Measurements from ENCODE around the gene STC2. TPM values are rescaled to one million over a fixed set of nuclear protein-coding genes. Genes with fewer than 3 reads are reported as not detected.
A peak's percentile ranks its signal among the peaks of the same experiment; 100 is the strongest.

STC2 gene
- total RNA-seq, 1 experiment from 2014 or later, result 114 TPM

- DNase-seq, result no peak
- Histone ChIP-seq H3K4me1 (peaks cover 36% of the 10 kb centered on the region), H3K36me3 (peaks cover 25% of the 10 kb centered on the region), H3K27ac (no peak overlapping the region), H3K27me3 (no peaks in the 10 kb centered on the region), H3K9me3 (replicated peaks) (peaks cover 7% of the 10 kb centered on the region; the same call in 1 of the 2 replicates), H3K4me3 (no peak overlapping the region)
These were observed 16.2 kb downstream of the STC2 start for GRCh38 chr5:173311818-173312585.

GRCh38 chr5:173310861-173311785, 17.1 kb downstream of the STC2 start:
- DNase-seq, result no peak
- peaks cover 7% of the 10 kb centered on the region; the same call in 1 of the 2 replicates for H3K9me3 ChIP-seq (replicated peaks)
- H3K27me3 ChIP-seq, result no peaks in the 10 kb centered on the region
- peaks cover 29% of the 10 kb centered on the region for H3K4me1 ChIP-seq
- H3K4me3 ChIP-seq, result no peak overlapping the region
- no peak overlapping the region for H3K27ac ChIP-seq
- H3K36me3 ChIP-seq, result peaks cover 16% of the 10 kb centered on the region

- DNase-seq, result no peak
- peaks cover 8% of the 10 kb centered on the region for H3K36me3 ChIP-seq
- H3K27me3 ChIP-seq, result no peaks in the 10 kb centered on the region
- peaks cover 26% of the 10 kb centered on the region for H3K4me1 ChIP-seq
- H3K4me3 ChIP-seq, result no peak overlapping the region
- peaks cover 7% of the 10 kb centered on the region; the same call in 1 of the 2 replicates for H3K9me3 ChIP-seq (replicated peaks)
- H3K27ac ChIP-seq, result no peak overlapping the region
These were observed 17.9 kb downstream of the STC2 start for GRCh38 chr5:173310218-173310769.

DNA sequence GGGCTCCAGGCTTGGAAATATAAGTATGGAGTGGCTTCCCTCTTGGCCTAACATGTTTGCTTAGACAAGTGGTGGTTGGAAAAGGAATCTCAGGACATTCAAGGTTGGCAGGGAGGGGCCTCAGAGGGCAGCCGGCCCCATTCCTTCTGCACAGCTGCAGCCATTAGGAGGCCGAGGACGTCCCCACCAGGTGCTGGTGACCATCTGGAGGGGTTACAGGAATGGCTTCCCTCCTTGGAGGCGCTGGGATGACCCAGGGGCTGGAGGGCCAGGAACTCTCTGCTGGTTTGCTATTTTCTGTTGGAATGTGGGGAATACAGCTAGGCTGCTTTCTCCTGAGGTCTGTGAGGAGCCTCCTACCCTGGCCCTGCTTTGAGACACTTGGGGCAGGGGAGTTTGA, 18.5 kb downstream of the STC2 start:
- Histone ChIP-seq H3K4me1 (peaks cover 26% of the 10 kb centered on the region), H3K36me3 (peaks cover 2% of the 10 kb centered on the region), H3K27ac (no peak overlapping the region), H3K27me3 (no peaks in the 10 kb centered on the region), H3K9me3 (replicated peaks) (peaks cover 7% of the 10 kb centered on the region; the same call in 1 of the 2 replicates), H3K4me3 (no peak overlapping the region)
- no peak for DNase-seq

DNA sequence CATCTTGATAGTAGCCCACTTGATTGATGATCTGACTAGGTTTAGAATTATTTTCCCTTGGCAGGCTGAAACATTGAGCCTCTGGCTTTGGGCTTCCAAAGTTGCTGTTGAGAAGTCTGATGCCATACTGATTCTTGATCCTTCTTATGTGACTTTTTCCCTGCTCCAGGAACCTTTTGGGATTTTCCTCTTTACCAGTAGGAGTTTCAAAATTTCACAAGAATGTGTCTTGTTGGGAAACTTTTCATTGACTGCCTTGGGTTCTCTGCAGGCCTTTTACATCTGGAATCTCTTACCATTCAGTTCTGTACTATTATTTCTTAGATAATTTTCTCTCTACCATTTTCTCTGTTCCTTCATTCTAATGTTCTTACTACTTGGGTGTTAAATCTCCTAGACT, 20.0 kb downstream of the STC2 start:
- Histone ChIP-seq H3K4me1 (peaks cover 27% of the 10 kb centered on the region), H3K4me3 (no peak overlapping the region), H3K27me3 (no peaks in the 10 kb centered on the region), H3K9me3 (replicated peaks) (peaks cover 7% of the 10 kb centered on the region; the same call in 1 of the 2 replicates), H3K27ac (no peak overlapping the region), H3K36me3 (no peaks in the 10 kb centered on the region)
- DNase-seq, result no peak

GRCh38 chr5:173307695-173308094, 20.5 kb downstream of the STC2 start:
- Histone ChIP-seq H3K36me3 (no peaks in the 10 kb centered on the region), H3K4me1 (peaks cover 28% of the 10 kb centered on the region), H3K9me3 (replicated peaks) (peaks cover 7% of the 10 kb centered on the region; the same call in 1 of the 2 replicates), H3K27ac (no peak overlapping the region), H3K27me3 (no peaks in the 10 kb centered on the region), H3K4me3 (no peak overlapping the region)
- no peak for DNase-seq

DNA sequence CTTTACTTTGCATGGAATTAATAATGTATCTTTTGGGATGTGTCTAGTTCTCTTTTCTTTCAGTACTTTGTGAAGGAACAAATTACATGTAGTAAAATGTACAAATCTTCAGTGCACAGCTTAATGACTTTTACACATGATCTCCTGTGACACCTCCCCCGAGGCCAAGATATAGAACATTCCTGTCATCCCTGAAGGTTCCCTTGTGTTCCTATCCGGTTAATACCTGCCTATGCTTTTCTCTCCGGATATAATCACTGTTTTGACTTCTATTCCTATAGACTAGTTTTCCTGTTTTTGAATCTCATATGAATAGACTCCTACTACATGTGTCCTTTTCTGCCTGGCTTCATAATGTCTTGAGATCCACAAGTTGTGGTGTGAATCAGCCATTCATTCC, 21.5 kb downstream of the STC2 start:
- no peak overlapping the region for H3K4me3 ChIP-seq
- no peaks in the 10 kb centered on the region for H3K36me3 ChIP-seq
- no peak for DNase-seq
- H3K27ac ChIP-seq, result no peak overlapping the region
- H3K9me3 ChIP-seq (replicated peaks), result peaks cover 7% of the 10 kb centered on the region; the same call in 1 of the 2 replicates
- H3K4me1 ChIP-seq, result peaks cover 29% of the 10 kb centered on the region
- H3K27me3 ChIP-seq, result no peaks in the 10 kb centered on the region

DNA sequence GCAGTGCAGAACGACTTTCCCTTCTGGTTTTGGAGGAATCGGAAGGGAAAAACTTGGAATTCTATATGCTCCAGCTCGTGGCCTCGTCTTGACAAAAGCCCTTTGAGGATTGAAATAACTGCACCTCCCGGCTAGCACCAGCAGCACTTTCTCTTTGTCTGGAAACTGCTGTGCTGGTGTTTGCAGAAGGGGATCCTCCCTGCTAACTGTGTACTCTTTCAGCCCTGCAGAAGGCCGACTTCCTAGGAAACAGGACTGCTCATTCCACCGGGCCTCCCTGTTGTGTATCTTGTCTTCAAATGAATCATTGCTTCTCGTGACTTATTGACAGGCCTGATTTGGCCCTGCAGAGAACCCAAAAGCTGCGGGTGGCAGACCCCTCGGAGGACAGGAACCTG, 23.6 kb downstream of the STC2 start:
- no peaks in the 10 kb centered on the region for H3K36me3 ChIP-seq
- no peak overlapping the region for H3K27ac ChIP-seq
- peaks cover 37% of the 10 kb centered on the region for H3K4me1 ChIP-seq
- peaks cover 7% of the 10 kb centered on the region; the same call in 1 of the 2 replicates for H3K9me3 ChIP-seq (replicated peaks)
- DNase-seq, result no peak
- no peak overlapping the region for H3K4me3 ChIP-seq
- no peaks in the 10 kb centered on the region for H3K27me3 ChIP-seq

DNA sequence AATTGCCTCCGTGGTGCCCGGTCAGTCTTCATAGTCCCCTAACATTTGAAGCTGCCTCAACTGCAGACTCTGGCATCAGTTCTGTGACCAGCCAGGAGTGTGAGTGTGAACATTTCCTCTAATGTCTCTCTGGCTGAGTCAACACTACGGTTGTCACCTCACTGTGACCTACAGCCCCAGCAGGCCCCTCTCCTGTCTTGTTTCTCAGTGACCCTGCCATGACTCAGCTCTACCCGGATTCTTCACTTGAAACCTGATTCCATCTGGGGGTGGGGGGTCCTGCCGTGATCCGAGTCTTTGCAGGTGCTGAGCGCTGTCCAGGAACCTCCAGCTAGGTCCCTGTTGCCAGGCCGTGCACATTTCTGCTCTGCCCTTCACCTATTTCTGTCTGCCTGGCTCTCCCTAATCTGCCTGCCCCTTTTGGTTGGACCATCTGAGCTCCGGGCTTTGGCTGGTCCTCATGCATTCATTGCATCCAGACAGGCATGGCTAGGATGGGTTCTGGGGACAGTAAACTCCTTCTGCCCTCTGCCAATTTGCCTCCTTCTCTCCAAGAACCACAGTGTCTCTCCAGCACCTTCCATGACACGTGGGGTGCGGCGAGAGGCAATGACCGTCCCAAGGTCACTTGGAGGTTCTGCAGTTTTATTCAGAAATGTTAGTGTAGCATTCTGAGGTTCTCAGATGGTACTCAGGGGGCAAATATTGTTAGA, 24.2 kb downstream of the STC2 start:
- H3K36me3 ChIP-seq, result no peaks in the 10 kb centered on the region
- peak; percentile 59 to 69 for DNase-seq
- H3K4me3 ChIP-seq, result no peak overlapping the region
- H3K4me1 ChIP-seq, result peaks cover 34% of the 10 kb centered on the region
- H3K27me3 ChIP-seq, result no peaks in the 10 kb centered on the region
- H3K27ac ChIP-seq, result peak overlapping the region; percentile 32; the same call in 1 of the 2 replicates
- H3K9me3 ChIP-seq (replicated peaks), result peaks cover 7% of the 10 kb centered on the region; the same call in 1 of the 2 replicates

GRCh38 chr5:173302546-173303155, 25.6 kb downstream of the STC2 start:
- Histone ChIP-seq H3K27ac (peak overlapping the region; percentile 99), H3K4me1 (peaks cover 34% of the 10 kb centered on the region), H3K9me3 (replicated peaks) (no peaks in the 10 kb centered on the region; the same call in 1 of the 2 replicates), H3K4me3 (peak overlapping the region; percentile 55), H3K27me3 (no peaks in the 10 kb centered on the region), H3K36me3 (no peaks in the 10 kb centered on the region)
- peak; percentile 92 to 96 for DNase-seq

GRCh38 chr5:173301695-173302545, 26.3 kb downstream of the STC2 start:
- peak; percentile 98 to 99 for DNase-seq
- H3K27me3 ChIP-seq, result no peaks in the 10 kb centered on the region
- H3K9me3 ChIP-seq (replicated peaks), result no peaks in the 10 kb centered on the region
- H3K4me1 ChIP-seq, result peaks cover 36% of the 10 kb centered on the region
- H3K27ac ChIP-seq, result peak overlapping the region; percentile 99
- no peaks in the 10 kb centered on the region for H3K36me3 ChIP-seq
- H3K4me3 ChIP-seq, result peak overlapping the region; percentile 55

- Histone ChIP-seq H3K4me3 (no peak overlapping the region), H3K27ac (peak overlapping the region; percentile 83), H3K9me3 (replicated peaks) (no peaks in the 10 kb centered on the region), H3K27me3 (no peaks in the 10 kb centered on the region), H3K36me3 (no peaks in the 10 kb centered on the region), H3K4me1 (peaks cover 49% of the 10 kb centered on the region)
- peak; percentile 71 to 86 for DNase-seq
These were observed 27.7 kb downstream of the STC2 start for GRCh38 chr5:173300389-173301047.

DNA sequence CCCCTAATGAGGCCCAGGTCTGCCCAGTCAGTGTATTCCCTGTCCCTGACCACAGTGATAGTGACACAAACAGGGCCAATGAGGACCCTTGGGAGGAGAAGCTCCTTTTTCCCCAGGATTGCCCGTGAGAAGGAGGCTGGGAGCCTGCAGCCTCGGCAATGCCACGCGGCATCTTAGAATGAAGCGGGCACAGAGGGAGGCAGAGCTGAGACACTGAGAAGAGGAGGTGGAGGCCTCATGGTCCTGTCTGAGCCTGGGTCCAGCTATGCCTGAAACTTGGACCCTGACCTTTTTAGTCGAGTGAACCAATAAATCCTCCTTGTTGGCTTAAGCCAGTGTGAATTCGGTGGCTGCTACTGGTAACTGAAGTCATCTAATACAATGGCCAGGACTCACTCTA, 28.4 kb downstream of the STC2 start:
- no peaks in the 10 kb centered on the region for H3K36me3 ChIP-seq
- peaks cover 52% of the 10 kb centered on the region for H3K4me1 ChIP-seq
- no peak for DNase-seq
- no peak overlapping the region for H3K4me3 ChIP-seq
- H3K27me3 ChIP-seq, result no peaks in the 10 kb centered on the region
- H3K27ac ChIP-seq, result peak overlapping the region; percentile 83
- H3K9me3 ChIP-seq (replicated peaks), result no peaks in the 10 kb centered on the region
